Stimulated activated CD4-positive, alpha-beta T cell treated with anti-CD3 and anti-CD28 coated beads, Interleukin-4, amount 100 ng/mL, for 1 hour (primary cell): ENCODE data around the gene INKA2.
"Not testable (repeated sequence)": the region's sequence is repeated elsewhere in the genome, so short reads cannot be mapped to it uniquely, and the experiment has no call there.

Source experiments
- DNase-seq: peaks from one replicate; pipeline ENCODE4 v3.0.0-alpha.2; 2020

INKA2 gene

DNA sequence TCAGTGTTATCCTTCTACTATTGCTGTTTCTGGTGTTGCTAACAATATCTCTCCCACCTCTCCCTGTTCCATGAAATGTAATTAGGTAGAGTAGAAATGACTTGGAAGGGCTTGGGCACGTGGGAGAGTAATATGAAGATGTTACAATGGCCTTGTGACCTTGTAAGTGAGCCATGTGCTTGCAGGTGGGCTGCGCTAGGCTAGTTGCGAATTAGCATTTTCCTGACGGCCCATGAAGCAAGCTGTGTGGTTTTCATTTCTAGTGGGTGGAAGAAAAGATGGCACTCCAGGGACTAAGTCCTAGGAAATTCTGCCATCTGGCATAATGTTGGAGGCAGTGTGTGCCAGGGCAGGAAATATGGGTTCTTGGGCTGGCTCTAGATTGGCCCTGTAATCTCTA, 8.8 kb upstream of the INKA2 start:
- DNase-seq, result no peak

DNA sequence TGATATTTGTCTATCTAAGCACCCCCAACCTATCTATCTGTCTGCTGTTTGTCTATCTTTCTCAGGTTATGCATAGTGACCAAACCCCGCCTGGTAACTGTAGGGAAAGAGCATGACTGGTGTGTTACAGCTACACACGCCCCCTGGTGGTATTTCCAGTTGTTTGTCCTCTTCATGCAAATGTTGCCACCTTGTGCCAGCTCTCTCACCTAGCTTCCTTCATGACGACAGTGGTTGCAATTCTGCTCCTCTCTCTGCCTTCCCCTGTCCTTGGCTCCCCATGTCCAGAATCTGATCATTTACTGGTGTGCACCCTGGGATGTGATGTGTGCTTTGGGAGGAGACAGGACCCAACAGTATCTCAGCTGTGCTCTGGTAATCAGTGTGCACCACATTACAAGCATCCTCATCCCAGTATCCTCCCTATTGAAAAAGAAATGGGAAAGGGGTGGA, 8.1 kb upstream of the INKA2 start:
- peak; percentile 44 for DNase-seq

DNA sequence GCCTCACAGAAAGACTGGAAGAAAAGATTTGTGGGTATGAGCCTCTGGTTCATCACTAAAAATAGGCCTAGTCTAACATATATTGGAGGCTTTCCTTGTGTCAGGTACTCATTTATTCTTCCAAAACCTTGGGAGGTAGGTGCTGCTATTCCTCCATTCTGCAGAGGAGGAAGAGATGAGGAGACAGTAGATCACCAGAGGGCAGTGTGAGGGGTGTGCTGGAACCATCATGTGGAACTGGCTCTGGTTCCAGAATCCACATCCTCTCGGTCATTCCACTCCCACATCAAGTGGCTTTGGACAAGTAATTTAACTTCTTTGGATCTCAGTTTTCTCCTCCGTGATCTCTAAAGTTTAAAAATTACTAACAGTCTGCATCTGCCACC, 7.4 kb upstream of the INKA2 start:
- no peak for DNase-seq

DNA sequence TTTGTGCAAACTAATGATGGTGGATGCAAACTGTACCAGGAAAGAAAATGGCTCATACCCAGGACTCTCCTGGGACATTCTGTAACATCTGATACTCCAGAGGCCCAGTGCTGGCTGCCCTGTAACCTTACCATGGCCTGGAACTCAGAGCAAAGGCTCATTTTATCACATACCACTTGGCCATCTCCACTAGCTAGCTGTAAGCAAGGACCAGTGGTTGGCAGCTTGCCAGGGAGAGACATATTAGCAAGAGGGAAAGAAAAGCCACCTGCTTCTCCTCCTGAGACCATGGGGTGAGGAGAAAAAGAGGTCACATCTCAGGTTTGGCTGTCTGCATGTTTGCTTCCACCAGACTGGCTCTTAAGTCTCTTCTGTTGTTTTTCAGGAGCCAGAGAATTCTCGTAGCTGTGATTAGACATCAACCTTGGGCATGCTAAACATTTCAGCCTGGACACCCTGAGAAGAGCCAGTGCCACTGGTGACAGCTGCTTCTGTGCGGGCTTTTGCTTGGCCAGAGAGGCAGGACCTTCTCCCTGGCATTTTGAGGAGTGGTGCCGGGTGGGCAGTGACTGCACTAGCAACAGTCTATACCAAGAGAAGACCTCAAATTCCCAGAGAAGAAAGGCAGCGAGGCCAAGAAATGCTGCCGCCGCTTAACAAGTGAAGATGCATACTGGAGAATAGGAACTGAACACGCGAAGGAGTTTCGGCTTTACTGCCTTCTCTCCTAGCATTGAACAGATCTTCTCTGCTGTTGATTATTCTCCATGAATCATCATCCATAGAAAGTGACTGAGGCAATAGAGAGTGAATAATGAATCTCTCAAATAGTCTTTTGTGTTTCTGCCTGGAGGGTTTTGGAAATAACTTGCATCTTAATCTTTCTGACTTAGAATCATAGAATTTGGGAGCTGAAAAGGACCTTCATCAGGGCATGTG, 6.7 kb upstream of the INKA2 start:
- DNase-seq, result no peak

DNA sequence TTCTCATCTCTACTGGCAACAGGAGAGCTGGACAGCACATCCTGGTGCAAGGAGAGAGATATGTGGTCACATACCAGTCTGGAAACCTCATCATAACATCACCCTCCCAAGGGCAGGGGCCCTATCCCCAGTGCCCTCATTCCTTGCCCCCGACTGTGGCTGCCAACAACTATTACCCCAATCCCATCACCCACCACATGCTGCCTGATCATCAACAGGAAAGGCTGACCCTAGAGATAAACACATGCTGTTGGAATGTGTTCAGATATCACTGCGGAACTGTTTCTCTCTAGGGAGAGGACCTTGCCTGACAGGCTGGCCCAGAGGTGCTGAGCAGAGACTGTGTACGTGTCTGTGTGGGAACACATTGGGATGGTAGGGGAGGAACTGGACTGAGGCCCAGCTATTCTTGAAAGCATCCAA, 4.5 kb upstream of the INKA2 start:
- DNase-seq, result no peak

DNA sequence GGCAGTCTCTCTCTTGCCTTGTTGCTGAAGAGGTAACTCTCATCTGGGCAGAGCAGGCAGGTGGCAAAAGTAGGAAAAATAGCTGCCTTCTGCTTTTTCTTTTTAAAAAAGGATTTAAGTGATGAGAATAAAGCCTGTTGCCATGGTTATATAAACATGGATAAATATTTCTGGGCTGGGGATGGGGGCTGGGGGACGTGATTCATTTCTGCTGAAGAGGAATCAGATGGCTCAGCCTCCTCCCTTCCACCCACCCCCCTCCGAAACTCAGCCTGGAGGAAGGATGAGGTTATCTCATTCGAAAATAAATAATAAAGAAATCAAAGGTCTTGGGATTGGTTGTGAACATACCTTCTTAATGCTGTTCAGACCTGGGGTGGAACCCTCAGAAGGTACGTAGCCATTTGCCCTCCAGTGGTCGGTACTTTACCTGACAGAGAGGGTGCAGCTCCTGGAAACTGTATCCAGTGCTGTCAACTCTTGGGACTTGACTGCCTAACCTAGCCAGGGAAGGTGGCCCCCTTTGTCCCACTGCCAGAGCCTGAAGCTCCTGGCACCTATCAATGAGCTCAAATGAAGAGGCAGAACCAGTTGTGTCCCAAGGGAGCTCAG, 3.8 kb upstream of the INKA2 start:
- no peak for DNase-seq

DNA sequence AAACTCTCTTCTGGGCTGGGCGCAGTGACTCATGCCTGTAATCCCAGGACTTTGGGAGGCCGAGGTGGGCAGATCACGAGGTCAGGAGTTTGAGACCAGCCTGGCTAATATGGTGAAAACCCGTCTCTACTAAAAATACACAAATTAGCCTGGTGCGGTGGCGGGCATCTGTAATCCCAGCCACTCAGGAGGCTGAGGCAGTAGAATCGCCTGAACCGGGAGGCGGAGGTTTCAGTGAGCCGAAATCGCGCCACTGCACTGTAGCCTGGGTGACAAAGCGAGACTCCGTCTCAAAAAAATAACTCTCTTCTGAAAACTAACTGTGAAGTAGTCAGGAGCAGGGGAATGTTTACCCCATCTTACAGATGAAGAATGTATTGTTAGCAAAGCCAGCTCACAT, 3.1 kb upstream of the INKA2 start:
- DNase-seq, result not testable (repeated sequence)

DNA sequence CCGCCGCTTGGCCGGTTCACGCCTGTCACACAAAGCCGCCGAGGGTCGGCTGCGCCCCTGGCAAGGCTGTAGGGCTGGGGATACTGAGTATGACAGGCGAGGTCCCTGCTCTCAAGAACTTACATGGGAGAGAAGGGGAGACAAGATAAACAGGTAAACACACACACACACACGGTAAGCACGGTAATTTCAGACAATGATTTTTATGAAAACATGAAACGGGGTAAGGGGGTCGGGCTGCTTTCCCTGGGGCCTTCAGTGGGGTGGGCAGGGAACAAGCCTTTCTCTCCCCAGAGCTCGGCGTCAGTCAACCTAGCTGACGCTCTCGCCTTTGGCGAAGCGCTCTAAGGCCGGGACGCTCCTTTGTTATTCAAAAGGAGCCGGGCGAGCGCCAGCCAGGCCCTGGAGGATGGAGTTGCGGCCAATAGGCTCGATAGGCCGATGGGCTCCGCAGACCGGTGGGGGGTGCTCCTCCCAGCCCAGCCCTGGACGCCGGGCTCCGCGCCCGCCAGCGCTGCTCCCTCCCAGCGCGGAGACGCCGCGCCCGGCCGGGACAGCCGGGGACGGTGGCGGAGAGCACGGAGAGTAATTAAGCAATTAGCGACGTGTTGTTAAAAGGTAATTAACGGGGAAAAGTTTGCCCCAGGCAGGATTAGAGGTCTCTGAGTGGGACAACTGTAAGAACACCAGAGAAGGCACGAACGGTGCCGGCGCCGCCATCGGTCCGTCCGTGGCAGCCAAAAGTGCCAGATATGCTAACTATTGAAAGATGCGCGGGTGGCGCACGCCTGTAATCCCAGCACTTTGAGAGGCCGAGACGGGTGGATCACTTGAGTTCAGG, 950 bp upstream of the INKA2 start:
- peak; percentile 14 for DNase-seq

DNA sequence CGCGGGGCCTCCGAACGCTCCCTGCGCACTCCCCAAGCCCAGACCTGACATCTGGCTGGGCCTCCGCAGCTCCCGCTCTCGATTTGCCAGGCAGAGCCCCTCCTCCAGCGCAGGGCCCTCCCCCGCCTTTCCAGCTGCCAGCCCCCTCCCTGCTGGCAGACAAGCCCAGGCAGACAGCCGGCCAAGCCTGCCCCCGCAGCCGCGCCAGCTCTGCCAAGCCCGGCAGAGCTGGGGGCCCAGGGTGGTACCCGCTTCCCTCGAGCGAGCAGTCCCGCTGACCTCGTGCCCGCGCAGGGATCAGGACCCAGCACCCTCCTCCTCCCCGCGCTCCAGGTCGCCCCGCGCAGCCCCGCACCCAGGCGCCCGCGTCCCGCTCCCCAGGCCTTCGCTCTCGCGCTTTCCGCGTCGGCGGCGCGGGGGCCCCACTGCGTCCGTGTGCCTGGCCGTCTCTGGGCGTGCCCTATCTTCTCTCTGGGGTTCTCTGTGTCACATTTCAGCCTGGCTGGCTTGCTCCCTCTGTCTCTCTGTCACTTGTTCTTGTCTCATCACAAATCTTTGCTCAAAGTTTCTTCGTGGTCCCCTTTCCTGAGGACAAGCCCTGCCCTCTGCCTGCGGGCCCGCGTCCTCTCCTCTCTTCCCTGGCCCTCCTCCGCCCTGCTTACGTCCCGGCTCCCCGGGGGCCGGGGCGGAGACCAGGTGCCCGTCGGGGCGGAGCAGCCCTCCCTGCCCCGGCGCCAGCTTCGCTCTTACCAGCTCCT, 580 bp downstream of the INKA2 start:
- DNase-seq, result peak; percentile 31

DNA sequence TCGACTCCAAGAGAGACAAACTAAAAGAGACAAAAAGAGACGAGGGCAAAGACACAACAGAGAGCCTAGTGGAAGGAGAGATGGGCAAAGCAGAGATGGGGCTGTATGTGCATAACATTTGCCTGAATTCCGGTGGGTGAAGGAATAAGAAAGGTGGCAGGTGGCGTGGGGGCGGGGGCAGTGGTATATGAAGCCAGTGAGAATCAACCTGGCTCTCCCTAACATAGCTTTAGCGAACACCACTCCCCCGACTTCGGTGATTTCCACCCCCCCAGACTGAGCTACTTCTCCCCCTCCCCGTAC, 1.1 kb downstream of the INKA2 start:
- DNase-seq, result no peak

DNA sequence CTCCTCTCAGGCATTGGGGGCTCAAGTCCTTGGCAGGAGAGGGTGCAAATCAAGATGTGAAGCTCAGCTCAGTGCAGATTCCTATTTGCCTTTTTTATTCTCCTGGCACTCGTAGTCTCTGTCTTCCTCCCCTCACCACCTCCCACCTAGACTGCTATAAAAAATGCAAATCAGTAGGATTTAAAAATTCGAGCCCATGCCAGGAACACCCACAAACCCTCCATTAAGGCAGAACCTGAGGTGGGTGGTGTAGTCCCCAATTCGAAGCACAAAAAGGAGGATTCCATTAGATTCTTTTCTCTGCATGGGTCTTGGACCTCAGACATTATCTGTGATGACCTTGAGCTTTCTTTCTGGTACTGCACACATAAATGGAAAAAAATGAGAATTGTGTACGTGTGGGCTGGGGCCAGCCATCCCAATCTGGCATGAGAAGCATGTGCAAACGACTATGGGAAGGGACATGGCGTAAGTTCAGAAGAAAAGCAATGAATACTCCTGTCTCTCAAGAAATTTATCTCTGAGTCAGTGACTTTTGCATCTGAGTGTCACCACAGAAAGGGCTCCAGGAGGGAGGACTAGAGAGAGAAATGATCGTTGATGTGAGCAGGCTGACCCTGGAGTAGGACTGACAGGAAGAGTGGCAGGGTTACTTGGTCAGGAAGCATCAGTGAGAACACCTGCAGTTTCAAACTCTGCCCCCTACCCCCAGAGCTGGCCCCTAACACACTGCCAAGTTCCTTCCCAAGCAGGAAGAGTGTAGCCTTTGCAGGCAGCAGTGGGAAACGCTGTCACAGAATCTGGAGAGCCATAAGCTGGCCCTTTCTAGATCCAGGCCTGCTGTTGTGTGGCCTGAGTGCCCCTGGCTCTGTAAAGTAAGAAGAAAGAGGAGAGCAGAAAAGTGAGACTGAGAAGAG, 1.7 kb downstream of the INKA2 start:
- DNase-seq, result no peak

DNA sequence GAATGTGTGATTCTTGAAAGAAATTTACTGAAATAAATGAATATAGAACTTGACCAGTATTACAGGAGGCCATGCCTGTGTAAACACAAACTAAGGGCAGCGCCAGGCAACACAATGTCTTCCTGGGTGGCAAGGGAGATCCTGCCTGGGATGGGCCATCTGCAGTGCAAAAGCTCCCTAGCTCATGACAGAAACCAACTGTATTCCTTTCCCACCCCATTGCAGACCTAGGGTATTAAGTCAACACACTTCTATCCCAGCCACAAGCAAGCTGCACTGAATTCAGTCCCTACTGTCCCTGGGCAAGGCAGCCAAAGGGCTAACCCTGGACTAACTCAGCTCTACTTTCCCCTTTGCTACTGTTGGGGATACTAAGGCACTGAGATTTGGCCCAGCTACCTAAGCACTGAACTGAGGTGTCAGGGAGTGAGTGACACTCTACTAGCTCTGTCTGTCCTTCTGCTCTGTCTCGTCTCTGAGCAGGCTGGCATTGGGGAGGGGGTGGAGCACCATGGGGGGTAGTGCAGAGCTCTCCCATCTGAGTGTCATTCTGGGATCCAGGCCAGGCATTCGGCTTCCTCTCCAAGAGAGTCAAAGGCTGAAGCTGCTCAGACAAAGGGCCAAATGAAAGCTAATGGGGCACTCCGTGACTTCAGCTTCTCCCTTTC, 2.5 kb downstream of the INKA2 start:
- DNase-seq, result no peak

DNA sequence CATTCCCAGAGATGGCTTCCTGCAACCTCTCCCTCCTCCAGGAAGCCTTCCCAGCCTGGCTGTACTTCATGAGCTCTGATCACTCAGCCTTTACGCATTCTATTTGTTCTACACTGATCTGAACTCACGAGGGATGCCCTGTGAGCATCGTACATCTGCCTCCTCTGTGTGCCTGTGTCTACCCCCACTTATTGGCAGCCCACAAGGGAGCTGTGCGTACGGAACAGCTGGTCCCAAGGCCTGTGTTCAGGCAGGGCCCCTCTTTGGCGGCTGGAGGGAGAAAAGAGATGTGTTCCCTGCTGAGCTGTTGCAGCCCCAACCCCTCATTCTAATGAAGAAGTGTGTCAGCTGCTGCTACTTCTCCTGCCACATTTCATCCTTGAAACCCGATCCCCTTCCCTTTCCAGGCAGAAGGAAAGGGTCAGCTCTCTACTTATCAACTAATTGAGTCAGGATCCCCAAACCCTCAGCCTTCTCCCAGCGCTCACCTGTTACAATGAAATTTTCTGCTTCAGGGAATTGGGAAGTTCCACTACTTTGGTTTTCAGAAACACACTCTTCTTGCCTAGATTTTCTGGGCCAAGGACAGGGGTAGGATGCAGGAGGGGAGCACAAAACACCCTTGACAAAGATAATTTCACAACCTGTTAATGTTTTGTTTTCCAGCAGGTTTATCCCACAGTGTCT, 3.2 kb downstream of the INKA2 start:
- DNase-seq, result no peak

DNA sequence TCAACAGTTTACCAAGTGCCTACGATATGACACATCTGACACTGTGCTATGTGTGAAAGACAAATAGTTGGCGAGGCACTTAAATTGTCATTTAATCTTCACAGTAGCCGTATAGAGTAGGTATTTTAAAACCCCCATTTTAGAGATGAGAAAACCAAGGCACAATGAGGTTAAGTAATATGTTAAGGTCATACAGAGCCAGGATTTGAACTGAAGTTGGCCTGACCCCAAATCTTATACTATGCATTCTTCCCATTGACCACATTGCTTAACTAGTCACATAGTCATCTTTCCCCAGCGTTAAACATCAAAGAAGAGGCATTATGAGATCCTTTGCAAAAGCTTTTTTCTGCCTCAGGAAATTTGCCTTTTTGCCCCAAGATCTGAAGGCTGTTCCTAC, 3.9 kb downstream of the INKA2 start:
- DNase-seq, result no peak

DNA sequence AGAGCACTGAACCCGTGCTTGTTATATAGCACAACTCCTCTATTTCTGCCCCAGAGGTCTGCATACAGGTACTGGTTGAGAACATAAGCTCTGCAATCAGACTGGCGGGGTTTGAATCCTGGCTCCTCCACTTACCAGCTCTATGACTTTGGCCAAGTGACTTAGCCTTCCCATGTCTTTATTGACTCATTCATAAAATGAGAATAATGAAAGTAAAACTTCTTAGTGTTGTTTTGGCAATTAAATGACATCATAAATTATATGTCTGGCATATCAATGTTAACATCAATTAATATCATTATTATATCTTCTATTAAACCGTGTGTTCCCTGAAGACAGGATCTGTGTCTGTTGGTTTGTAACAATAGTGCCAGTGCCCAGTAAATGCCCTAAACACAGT, 4.3 kb downstream of the INKA2 start:
- no peak for DNase-seq

DNA sequence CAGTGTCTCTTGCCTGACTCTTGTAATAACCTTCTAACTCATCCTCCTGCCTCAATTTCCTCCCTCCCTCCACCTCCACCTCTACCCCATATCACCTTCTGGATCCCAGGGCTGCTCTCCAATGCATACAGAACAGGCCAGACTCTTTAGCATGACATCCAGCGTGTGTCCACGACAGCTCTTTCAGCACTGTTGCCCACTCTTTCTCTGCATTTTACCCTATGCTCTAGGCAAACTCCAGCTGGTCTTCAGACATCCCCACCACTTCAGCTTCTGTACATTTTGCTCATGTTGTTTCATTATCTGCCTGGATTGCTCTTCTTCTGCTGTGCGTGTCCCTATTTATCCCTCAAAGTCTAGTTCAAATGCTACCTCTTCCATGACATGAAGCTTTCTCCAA, 4.8 kb downstream of the INKA2 start:
- no peak for DNase-seq

DNA sequence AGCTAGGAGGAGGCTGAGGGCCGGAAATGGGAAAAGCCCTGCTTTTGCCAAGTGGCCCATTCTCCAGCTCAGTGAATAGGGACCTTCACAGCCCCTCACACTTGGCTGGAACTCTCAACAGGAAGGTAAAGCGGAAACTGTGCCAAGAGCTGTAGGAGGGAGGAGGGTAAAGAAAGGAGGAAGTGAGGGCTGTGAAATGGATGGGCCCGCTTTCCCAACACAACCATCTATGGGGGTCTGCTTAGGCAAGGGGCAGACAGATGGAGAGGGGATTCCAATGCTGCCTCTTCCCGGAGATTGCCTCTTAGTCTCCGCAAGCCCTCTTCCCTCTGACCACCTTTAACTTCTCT, 5.2 kb downstream of the INKA2 start:
- DNase-seq, result no peak

DNA sequence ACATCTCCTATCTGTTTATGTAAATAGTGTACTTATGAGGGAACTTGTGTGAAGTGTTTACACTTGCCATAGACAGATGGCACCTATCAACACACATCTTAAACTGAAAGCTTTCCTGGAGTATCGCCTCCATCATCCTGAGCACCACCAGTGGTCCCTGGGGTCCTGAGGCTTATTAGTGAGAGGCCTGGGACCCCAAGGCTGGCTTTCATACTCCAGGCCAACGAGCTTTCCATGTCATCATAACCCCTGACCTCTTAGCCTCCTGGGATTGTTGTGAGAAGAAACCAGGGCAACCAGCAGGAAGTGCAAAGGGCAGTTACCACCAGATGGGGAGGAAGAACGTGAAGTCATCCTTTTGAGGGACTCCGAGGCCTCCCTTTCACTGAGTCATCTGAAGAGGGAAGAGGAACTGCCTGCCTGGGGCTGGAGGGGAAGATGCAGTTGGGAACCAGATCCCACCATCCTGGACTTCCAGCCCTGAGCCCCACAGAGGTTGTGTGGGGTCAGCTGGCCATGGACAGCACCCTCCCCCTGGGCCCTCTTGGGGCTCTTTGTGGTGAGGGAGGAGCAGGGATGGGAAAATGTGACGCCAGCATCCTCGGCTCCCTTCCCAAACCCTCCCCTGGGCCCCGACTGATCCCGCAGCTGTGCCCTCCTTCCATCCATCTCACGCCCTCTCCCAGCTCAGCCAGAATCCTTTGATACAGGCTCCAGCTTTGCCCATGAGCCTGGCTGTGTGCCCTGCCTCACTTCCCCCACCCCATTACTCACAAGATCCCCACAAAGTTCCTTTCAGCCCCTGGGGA, 5.8 kb downstream of the INKA2 start:
- no peak for DNase-seq

DNA sequence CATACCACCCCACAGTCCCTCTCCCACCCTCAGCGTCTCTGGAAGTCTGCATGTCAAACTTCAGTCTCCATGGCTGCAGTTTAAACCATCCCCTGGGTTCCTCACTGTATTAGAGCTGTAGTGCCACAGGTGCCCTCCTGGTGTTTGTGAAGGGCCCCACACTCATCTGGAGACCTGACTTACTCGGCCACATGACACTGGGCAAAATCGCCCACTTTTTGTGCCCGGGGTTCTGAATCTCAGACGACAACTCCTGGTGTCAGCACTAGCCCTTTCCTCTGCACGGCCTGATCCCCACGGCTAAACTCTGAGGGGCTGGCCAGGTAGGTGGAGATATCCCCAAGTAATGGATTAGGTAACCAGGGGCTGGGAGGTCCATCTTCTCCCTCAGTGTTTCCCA, 6.5 kb downstream of the INKA2 start:
- DNase-seq, result no peak

DNA sequence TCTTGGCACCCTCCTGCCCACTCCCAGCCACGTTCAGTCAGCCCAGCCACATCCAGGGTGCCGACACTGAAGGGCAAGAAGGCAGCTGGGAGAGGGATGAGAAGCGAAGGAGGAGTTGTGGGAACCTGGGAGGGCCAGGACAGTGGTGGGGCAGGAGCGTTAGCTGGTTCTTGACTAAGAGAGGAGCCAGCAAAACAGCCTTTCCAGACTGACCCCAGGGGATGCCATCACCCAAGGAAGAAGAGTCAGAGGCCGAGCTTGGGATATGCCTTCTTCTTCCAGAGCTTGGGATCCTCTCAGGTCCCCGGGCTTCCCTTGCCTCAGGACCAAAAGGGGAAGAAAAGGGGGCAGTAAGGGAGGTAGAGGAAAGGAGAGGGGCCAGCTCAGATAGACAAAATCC, 7.2 kb downstream of the INKA2 start:
- DNase-seq, result no peak
